ENCODE measurements around the gene SLC22A1. TPM values are rescaled to one million over a fixed set of nuclear protein-coding genes. Genes with fewer than 3 reads are reported as not detected.
"Not testable (repeated sequence)": the region's sequence is repeated elsewhere in the genome, so short reads cannot be mapped to it uniquely, and the experiment has no call there.

SLC22A1 gene
- total RNA-seq, 1 experiment from 2014 or later, result 0.39 TPM

DNA sequence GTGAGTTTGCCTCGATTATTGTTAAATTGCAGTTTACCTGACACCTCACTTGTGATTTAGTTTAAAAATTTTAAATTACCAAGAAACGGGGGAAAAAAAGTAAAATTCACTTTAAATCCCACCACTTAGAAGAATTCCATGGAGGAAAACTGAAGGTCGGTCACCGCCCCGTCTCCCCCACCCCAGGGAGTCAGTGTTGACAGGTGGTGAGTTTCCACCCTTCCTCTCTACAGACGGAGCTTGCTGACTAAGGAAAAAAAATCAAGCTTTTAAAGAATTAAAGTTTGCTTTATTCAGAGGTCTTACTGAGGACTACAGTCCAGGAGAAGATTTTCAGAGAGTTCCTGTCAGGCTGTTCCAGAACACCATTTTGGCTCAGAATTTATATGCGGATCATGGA is 42.3 kb downstream of the SLC22A1 start:
- Histone ChIP-seq H3K14ac (ENCODE audit: insufficient read depth, low read length) (no peak overlapping the region), H2BK15ac (ENCODE audit: low read depth, low read length) (no peak overlapping the region), H3K27ac (ENCODE audit: insufficient read length, low read depth, low read length) (no peak overlapping the region), H2AFZ (ENCODE audit: low read length) (no peak overlapping the region), H2BK20ac (ENCODE audit: low read depth, low read length, poor library complexity, severe bottlenecking) (no peak overlapping the region), H4K91ac (ENCODE audit: insufficient read length, low read depth, low read length) (no peak overlapping the region), H4K5ac (ENCODE audit: insufficient read length, low read depth, low read length) (no peak overlapping the region), H3K56ac (ENCODE audit: insufficient read length, low read depth, low read length) (no peak overlapping the region), H3K4me1 (ENCODE audit: insufficient read depth, low read length) (peaks cover 5% of the 10 kb centered on the region; the same call in 1 of the 2 replicates), H3K4me2 (ENCODE audit: insufficient read depth, insufficient read length, low read length) (no peak overlapping the region), H2AK5ac (ENCODE audit: insufficient read length, low read length) (no peak overlapping the region), H3T11ph (ENCODE audit: low read length) (no peak overlapping the region), H3K79me1 (ENCODE audit: insufficient read depth, low read depth, low read length, poor library complexity, severe bottlenecking) (no peaks in the 10 kb centered on the region), H3K23ac (ENCODE audit: insufficient read length, low read depth, low read length) (no peak overlapping the region), H2BK120ac (ENCODE audit: low read depth, low read length, poor library complexity, severe bottlenecking) (no peak overlapping the region), H2BK5ac (ENCODE audit: insufficient read length, low read length) (no peak overlapping the region), H3K23me2 (ENCODE audit: insufficient read length, low read depth, low read length, poor library complexity, severe bottlenecking) (no peaks in the 10 kb centered on the region), H4K8ac (replicated peaks; ENCODE audit: insufficient read length, low read depth, low read length) (no peak overlapping the region), H3K9me3 (ENCODE audit: control insufficient read depth, low read depth, low read length) (no peaks in the 10 kb centered on the region), H4K20me1 (ENCODE audit: control insufficient read depth, insufficient read depth, insufficient read length) (no peaks in the 10 kb centered on the region), H3K18ac (ENCODE audit: insufficient read length, low read depth, low read length) (no peak overlapping the region), H3K4ac (ENCODE audit: low read depth, low read length) (no peak overlapping the region), H3K9ac (ENCODE audit: extremely low read depth, insufficient read length, low read length) (no peak overlapping the region), H3K79me2 (ENCODE audit: insufficient read depth, low read length) (no peaks in the 10 kb centered on the region), H2BK12ac (ENCODE audit: insufficient read length, low read depth, low read length) (no peak overlapping the region), H3K27me3 (ENCODE audit: insufficient read depth, low read length) (no peaks in the 10 kb centered on the region)
- H3K27me3 Mint-ChIP-seq (ENCODE audit: low read depth), result peaks cover 2% of the 10 kb centered on the region; the same call in 1 of the 2 replicates
- H3K36me3 Mint-ChIP-seq (ENCODE audit: insufficient read depth in 1 of 3, low read depth in 3 of 3), result peaks cover 0 to 2% (median 0%) of the 10 kb centered on the region in 3 experiments; a peak in 2 of 7 replicates
- WGBS (ENCODE audit: extremely low coverage, insufficient read length, low lambda C conversion rate), result no CpG with 5 or more reads among the region's 7 CpGs
- TF ChIP-seq, protein P1, sequence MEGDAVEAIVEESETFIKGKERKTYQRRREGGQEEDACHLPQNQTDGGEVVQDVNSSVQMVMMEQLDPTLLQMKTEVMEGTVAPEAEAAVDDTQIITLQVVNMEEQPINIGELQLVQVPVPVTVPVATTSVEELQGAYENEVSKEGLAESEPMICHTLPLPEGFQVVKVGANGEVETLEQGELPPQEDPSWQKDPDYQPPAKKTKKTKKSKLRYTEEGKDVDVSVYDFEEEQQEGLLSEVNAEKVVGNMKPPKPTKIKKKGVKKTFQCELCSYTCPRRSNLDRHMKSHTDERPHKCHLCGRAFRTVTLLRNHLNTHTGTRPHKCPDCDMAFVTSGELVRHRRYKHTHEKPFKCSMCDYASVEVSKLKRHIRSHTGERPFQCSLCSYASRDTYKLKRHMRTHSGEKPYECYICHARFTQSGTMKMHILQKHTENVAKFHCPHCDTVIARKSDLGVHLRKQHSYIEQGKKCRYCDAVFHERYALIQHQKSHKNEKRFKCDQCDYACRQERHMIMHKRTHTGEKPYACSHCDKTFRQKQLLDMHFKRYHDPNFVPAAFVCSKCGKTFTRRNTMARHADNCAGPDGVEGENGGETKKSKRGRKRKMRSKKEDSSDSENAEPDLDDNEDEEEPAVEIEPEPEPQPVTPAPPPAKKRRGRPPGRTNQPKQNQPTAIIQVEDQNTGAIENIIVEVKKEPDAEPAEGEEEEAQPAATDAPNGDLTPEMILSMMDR (conservative IDR thresholded peaks at IDR 0.05), result no peak
- peaks cover 20 to 23% of the 10 kb centered on the region in 2 experiments for H3K4me1 Mint-ChIP-seq
- peaks cover 4 to 7% of the 10 kb centered on the region in 2 experiments; a peak in 4 of 5 replicates for H3K9me3 Mint-ChIP-seq
- H3K4me3 Mint-ChIP-seq, result no peak overlapping the region
- H3K27ac Mint-ChIP-seq, result no peak overlapping the region
- no peak for DNase-seq

DNA sequence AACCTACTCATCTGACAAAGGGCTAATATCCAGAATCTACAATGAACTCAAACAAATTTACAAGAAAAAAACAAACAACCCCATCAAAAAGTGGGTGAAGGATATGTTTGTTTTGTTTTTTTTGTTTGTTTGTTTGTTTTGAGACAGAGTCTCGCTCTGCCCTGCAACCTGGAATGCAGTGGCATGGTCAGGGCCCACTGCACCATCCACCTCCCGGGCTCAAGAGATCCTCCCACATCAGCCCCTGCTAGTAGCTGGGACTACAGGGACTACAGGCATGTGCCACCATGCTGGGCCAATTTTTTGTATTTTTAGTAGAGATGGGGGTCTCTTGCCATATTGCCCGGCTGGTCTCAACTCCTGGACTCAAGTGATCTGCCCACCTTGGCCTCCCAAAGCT is 44.3 kb downstream of the SLC22A1 start:
- H3K79me2 ChIP-seq (ENCODE audit: insufficient read depth, low read length); H4K5ac ChIP-seq (ENCODE audit: insufficient read length, low read depth, low read length); H4K20me1 ChIP-seq (ENCODE audit: control insufficient read depth, insufficient read depth, insufficient read length); H2AK5ac ChIP-seq (ENCODE audit: insufficient read length, low read length); H2BK12ac ChIP-seq (ENCODE audit: insufficient read length, low read depth, low read length); H3K4me3 Mint-ChIP-seq; H3K56ac ChIP-seq (ENCODE audit: insufficient read length, low read depth, low read length); H2AFZ ChIP-seq (ENCODE audit: low read length); H3K4me2 ChIP-seq (ENCODE audit: insufficient read depth, insufficient read length, low read length); H2BK20ac ChIP-seq (ENCODE audit: low read depth, low read length, poor library complexity, severe bottlenecking); H3K27me3 ChIP-seq (ENCODE audit: insufficient read depth, low read length); H3K14ac ChIP-seq (ENCODE audit: insufficient read depth, low read length); H3K27me3 Mint-ChIP-seq (ENCODE audit: low read depth); H4K91ac ChIP-seq (ENCODE audit: insufficient read length, low read depth, low read length); H3K4me1 ChIP-seq (ENCODE audit: insufficient read depth, low read length); H3K79me1 ChIP-seq (ENCODE audit: insufficient read depth, low read depth, low read length, poor library complexity, severe bottlenecking); H3K36me3 Mint-ChIP-seq (ENCODE audit: insufficient read depth in 1 of 3, low read depth in 3 of 3); H4K8ac ChIP-seq (replicated peaks; ENCODE audit: insufficient read length, low read depth, low read length); H2BK5ac ChIP-seq (ENCODE audit: insufficient read length, low read length); H3K23ac ChIP-seq (ENCODE audit: insufficient read length, low read depth, low read length); H3K9me3 Mint-ChIP-seq; H3K27ac Mint-ChIP-seq; H3K18ac ChIP-seq (ENCODE audit: insufficient read length, low read depth, low read length); H2BK15ac ChIP-seq (ENCODE audit: low read depth, low read length); DNase-seq; H3K4ac ChIP-seq (ENCODE audit: low read depth, low read length); H3K23me2 ChIP-seq (ENCODE audit: insufficient read length, low read depth, low read length, poor library complexity, severe bottlenecking); H3K9ac ChIP-seq (ENCODE audit: extremely low read depth, insufficient read length, low read length); H2BK120ac ChIP-seq (ENCODE audit: low read depth, low read length, poor library complexity, severe bottlenecking); H3K9me3 ChIP-seq (ENCODE audit: control insufficient read depth, low read depth, low read length); H3T11ph ChIP-seq (ENCODE audit: low read length); H3K27ac ChIP-seq (ENCODE audit: insufficient read length, low read depth, low read length): not testable (repeated sequence)
- peaks cover 13 to 16% of the 10 kb centered on the region in 2 experiments for H3K4me1 Mint-ChIP-seq
- WGBS (ENCODE audit: extremely low coverage, insufficient read length, low lambda C conversion rate), result no CpG with 5 or more reads among the region's 3 CpGs

Data from H9 (cell line).